NCI-H2227 (cell line): ENCODE results near the gene CCT2.
"Not testable (repeated sequence)": the region's sequence is repeated elsewhere in the genome, so short reads cannot be mapped to it uniquely, and the experiment has no call there.

Experiments
- DNase-seq: peaks from one replicate; lab custom pipeline; 2025; ENCODE audit not compliant: unreplicated experiment; lab: John Stamatoyannopoulos, UW

The CCT2 gene

DNA sequence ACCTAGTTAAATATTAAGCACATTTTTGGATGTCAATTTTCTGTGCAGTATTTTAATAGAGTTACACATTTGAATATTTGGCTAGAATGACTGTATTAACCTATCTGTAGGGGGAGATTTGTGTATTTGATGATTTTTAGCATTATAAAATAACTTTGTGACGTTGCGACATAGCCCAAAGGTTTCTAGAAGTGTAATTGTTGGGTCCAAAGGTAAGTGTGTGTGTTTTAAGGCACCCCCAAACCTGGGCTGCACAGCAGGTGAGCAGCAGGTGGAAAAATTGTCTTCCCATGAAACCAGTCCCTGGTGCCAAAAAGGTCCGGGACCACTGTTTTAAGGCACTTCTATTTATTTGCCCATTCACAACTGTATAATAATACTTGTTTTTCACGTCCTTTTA lies 3.3 kb downstream of the CCT2 start:
- no peak for DNase-seq

DNA sequence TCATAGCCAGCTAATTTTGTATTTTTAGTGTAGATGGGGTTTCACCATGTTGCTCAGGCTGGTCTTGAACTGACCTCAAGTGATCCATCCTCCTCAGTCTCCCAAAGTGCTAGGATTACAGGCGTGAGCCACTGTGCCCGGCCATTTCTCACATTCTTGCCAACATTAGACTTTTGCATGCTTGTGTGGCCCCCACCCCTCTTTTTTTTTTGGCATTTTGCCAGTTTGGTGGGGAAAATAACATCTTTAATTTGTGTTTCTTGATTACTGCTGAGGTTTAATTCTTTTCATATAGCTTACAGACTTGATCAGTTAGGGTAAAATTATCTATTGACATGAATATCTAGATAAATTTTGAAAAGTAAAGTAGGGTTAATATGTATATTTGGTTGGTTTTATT lies 3.8 kb downstream of the CCT2 start:
- no peak for DNase-seq

DNA sequence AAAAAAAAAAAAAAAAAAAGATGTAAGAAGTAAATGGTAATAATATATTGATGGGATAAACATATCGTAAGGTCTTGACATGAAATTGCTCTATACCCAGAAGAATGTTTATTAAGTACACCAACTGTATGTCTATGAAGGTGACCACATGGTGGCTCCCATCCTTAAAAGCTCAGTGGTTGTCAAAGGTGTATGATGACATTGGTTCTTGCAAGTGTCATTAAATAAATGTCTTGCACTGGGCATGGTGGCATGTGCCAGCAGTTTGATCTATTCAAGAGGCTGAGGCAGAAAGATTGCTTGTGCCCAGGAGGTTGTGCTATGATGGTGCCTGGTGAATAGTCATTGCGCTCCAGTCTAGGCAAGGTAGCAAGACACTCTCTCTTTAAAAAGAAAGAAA lies 10.4 kb downstream of the CCT2 start:
- no peak for DNase-seq

DNA sequence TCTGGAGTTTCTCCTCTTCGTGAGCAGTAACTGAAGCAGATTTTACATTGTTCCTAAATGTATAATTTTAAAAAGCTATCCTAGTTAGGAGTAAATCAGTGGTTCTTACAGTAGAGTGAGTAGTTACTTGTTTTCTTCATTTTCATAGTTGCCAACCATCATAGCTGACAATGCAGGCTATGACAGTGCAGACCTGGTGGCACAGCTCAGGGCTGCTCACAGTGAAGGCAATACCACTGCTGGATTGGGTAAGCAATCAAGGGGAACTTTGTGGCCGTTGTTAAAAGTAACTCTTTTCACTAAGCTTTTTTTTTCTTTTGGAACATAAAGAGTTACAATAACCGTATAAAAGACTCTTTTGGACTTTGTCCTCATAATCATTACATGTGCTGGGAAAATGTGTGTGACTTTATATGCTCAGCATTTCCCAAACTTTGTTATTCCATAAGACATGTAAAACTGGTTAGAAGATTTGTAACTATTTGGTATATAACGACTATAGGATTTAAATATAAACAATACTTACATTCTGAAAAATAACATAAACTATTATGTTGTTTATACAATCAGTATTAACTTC lies 13.0 kb downstream of the CCT2 start:
- no peak for DNase-seq

DNA sequence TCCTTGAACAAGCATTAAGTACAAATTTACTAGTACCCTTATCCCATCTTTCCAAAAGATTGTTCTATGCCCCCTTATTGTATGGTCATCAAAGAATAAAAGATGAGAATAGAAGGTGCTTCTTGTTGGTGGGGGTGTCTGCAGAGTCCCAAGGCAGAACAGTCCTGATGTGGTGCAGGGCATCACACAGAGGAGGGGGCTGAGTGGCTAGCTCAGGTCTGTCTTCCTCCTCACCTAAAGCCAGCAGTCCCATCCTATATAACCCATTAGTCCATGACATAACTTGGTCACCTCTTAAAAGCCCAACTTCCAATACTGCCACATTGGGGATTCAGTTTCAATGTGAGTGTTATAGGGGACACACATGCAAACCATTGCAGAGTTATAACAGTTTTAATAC lies 15.5 kb downstream of the CCT2 start:
- DNase-seq, result no peak

DNA sequence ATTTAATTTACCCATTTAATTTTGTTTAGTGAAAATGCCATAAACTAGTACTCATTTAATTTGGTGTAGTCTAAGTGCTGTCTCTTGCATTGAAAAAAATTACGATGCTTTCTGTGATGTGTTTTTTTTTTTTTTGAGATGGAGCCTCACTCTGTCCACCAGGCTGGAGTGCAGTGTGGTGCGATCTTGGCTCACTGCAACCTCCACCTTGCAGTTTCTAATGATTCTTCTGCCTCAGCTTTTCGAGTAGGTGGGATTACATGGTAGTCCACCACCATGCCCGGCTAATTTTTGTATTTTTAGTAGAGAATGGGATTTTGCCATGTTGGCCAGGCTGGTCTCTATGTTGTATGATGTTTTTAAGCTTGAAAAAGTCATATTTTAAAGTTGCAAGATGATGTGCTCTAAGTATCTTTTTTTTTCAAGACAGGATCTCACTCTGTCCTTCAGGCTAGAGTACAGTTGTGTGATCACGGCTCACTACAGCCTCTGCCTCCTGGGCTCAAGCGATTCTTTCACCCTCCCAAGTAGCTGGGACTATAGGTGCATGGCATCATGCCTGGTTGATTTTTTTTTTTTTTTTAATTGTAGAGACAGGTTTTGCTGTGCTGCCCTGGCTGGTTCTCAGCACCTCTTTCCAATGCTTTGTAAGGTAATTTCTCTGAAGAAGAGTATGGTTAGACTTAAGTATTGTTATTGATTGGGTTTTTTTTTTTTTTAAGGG lies 16.9 kb downstream of the CCT2 start:
- no peak for DNase-seq

DNA sequence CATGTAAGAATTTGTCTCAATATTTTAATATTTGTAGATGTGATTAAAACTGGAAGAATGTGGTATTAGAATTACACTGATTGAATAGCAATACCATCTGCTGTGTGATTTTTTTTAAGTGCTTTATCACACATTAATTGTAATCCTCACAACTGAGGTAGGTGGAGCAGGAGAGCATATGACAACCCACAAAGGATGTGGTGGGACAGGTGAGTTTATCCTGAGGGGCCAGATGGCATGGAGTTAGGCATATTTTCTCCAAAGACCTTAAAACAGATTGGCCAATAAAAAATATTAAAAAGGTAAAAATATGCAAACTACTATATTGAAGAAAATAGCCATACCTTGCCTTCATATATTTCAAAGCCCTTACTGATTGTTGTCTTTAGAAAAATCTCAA lies 17.7 kb downstream of the CCT2 start:
- DNase-seq, result no peak

DNA sequence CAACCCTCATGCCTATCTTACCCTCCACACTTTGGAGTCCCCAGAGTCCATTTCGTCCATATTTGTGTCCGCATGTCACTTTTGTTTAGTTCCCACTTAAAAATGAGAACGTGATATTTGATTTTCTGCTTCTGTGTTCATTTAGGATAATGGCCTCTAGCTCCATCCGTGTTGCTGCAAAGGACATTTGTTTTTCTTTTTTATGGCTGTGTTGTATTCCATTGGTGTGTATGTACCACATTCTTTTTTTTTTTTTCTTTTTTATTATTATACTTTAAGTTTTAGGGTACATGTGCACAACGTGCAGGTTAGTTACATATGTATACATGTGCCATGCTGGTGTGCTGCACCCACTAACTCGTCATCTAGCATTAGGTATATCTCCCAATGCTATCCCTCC lies 18.3 kb downstream of the CCT2 start:
- not testable (repeated sequence) for DNase-seq

DNA sequence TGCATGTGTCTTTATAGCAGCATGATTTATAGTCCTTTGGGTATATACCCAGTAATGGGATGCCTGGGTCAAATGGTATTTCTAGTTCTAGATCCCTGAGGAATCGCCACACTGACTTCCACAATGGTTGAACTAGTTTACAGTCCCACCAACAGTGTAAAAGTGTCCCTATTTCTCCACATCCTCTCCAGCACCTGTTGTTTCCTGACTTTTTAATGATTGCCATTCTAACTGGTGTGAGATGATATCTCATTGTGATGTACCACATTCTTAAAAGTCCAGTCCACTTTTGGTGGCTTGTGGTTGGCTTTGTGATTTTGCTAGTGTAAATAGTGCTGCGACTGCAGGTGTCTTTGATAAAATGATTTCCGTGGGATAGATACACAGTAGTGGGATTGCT lies 19.0 kb downstream of the CCT2 start:
- not testable (repeated sequence) for DNase-seq

DNA sequence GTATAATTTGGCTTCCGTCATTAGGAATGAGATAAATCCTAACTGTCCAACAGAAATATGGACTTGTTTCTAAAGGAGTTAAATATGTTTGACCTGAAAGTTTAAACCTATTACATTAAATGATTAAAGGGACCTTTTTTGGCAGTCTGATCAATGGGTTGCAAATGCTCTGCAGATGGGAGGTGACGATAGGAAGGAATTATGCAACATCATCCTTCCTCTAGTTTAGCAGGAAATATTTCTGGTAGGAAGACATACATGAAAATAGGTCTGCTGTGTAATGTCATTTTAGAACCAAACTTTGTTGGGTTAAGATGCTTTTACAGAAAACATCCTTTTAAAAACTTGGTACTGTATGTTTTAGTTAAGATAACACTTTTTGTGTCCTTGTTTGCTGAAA lies 22.9 kb downstream of the CCT2 start:
- DNase-seq, result no peak

DNA sequence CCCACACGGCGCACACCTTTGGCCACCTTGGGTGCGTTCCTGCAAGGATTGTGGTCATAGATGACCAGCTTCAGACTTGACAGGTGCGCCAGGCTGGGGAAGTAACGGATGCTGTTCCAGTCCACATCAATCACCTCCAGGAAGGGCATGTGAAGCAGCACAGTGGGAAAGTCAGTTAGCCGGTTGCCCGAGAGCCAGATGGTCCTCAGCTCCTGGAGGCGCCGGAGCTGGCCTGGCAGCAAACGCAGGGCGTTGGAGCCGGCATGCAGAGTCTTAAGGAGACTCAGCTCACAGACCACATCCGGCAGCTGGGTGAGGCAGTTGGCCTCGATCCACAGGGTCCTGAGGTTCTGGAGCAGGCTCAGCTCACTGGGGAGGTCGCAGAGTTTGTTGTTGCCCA lies 24.9 kb downstream of the CCT2 start:
- DNase-seq, result no peak

DNA sequence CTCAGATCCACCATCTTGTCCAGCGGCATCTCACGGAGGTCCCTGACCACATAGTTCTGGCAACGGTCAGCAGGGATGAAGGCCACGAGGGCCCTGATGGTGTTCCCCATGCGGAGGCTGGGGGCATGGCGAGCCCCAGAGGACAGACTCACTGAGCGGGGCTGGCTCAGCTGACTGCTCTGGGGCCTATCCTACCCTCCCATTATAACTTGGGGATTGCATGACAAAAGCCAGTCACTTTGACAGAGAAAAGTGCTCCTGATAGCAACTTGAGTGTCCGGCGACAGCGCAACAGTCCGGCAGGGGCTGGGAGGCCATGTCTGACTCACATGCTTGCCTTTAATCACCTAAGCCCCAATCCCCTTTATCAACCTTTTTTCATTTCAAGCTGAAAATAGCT lies 25.5 kb downstream of the CCT2 start, which contains the start of gene LRRC10:
Gene LRRC10, minus strand, starts transcription at position 179 of the 400 bp plus-strand sequence. Its CDS starts 69 bp downstream, at position 110.
- DNase-seq, result no peak

DNA sequence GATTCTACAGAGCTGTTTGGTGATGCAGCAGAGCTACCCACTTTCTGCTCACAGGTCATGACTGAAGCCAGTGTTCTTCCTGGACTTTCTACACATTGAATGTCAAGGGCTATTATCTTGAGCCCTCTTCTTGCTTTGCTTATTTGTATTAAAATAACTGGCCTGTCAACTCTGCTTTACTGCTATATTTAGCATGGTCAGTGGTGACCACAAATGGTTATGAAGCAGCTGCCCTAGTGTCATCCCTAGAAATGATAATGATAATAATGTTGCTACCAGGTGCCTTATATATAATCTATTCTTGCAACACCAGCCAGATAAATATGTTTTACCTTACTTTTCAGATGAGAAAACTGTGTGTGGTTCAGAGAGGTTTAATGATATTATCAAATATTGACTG lies 28.1 kb downstream of the CCT2 start:
- DNase-seq, result no peak

DNA sequence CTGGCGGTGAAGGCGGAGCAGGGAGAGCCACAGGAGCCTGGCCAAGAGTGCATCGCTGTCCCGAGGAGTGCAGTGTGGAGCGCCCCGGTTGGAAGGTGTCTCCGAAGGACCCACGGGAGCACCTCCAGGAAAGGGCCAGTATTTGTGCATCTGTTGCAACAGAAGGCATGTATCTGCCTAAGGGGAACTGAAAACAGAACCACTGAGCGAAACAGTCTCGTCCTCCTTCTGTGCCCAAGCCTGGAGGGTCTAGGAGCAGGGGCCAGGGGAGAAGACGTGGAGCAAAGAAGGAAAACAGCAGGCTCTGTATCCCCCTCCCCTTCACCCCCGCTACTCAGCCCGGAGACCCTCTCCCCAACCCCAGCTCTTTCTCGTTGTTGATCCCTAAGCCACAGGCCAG lies 30.8 kb downstream of the CCT2 start:
- DNase-seq, result no peak

DNA sequence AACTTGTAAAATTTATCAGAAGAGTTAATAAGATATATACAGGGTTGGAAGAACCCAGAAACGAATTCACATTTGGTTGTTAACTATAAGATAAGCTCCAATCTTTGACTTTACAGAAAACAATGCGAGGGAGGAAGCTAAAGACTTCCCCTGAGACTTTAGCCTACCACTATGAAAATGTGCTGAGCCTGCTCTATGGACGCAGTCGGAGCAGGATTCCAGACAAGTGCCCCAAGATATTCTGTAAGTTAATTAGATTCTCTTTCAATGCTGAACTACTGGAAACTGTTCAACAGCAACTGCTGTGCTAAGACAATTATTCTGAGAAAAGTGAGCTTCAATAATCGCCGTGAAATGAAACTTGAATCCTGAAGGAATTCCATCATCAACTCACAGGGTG lies 33.8 kb downstream of the CCT2 start:
- no peak for DNase-seq

DNA sequence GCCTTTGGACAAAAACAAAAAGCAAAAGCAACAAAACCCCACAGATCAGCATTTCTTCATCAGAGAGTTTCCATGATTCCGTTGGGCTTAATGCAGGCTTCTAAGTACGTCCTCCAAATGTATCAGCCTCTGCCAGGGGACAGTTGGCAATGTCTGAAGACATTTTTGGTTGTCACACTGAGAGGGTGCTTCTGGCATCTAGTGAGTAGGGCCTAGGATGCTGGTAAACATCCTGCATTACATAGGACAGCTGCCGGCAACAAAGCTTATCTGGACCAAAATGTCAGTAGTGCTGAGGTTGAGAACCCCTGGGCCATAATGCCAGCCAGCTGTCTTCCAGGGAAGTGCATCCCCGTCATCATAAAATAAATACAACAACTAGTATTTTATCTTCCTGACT lies 34.8 kb downstream of the CCT2 start:
- no peak for DNase-seq

DNA sequence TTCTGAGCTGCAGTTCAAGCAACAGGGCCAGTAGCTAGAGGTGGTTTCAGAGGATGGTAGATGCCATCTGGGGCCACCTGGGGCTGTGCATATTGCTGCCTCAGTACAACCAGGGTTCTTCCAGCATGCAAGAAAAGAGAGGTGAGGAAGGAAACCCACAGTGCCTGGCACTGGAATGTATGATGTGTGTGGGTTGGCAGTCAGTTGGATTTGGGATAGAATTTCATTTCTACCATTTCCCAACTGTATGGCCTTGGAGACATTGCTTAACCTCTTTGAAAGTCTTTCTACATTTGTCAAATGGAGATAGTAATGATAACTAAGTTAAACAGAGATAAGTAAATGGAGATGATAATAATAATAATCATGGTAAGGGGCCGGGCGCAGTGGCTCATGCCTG lies 35.7 kb downstream of the CCT2 start:
- no peak for DNase-seq

DNA sequence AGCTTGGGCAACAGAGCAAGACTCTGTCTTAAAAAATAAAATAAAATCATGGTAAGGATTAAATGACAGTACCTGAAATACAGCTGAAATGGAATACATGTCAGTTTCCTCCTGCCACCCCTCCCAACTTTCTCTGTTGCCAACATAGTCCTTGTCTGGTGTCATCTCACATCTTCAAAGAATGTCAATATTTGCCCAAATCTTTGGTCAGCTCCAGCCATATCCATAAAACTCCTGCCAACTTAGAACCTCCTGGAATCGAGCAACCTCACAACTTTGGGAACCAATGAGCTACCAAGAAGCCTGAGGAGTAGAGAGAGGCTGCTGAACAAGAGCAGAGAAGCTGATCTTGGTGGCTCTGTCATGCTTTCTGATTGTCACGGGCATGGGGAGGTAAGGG lies 36.3 kb downstream of the CCT2 start:
- no peak for DNase-seq

DNA sequence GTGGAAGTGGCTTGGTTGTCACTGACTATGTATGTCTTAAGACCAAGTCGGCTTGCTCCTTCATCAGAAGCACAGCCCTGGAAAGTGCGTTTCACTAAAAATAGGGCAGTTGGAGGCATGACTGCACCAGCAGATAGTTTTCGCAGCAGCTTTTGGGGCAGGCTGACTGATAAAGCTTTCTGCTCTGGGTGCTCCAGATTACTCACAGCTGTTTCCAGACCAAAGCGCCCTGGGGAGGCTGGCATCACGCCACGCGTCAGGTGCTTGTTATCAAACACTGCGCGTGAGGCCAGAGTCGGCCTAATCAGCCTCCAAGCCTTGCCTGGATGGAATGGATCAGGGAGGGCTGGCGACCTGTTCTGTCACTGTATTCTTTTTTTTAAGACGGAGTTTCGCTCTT lies 38.7 kb downstream of the CCT2 start:
- no peak for DNase-seq

DNA sequence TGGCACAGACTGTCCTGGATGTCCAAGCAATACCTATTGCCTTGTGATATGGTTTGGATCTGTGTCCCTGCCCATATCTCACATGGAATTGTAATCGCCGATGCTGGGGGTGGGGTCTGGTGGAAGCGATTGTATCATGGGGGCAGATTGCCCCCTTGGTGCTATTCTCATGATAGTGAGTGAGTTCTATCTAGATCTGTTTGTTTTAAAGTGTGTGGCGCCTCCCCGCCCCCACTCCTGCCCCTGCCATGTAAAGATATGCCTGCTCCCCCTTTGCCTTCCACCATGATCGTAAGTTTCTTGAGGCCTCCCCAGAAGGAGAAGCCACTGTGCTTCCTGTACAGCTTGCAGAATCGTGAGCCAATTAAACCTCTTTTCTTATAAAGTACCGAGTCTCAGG lies 42.2 kb downstream of the CCT2 start:
- DNase-seq, result no peak

DNA sequence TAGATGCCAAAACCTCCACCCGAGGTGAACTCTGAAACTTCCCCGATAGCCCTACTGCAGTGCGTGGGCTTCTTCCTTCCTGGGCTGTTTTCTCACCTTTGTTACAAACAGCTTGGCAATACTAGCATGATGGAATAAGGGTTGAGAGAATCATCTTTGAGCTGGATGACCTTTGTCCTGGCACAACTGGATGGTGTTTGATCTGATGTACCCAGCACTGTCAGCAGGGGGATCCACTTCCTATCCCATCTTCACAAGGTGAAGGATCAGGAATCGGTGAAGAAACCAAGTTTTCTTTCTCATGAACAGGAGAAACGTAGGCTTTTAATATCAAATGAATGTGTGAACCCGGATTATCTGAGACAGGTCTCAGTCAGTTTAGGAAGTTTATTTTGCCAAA lies 44.9 kb downstream of the CCT2 start:
- no peak for DNase-seq

DNA sequence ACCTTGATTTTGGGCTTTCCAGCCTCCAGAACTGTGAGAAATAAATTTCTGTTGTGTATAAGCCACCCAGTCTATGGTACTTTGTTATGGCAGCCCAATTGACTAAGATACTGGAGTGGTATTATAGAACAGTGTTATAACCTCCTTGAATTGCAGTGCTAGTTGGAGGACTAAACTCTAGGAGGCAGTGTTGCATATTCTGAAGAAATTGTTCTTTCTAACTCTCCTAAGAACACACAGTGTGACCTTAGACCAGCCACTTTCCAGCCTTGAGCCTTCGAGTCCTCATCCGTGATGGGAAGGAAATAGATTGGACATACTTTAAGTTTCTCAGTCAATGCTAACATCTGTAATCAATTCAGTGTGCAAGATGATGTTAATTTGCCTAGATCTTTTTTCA lies 47.8 kb downstream of the CCT2 start:
- no peak for DNase-seq

DNA sequence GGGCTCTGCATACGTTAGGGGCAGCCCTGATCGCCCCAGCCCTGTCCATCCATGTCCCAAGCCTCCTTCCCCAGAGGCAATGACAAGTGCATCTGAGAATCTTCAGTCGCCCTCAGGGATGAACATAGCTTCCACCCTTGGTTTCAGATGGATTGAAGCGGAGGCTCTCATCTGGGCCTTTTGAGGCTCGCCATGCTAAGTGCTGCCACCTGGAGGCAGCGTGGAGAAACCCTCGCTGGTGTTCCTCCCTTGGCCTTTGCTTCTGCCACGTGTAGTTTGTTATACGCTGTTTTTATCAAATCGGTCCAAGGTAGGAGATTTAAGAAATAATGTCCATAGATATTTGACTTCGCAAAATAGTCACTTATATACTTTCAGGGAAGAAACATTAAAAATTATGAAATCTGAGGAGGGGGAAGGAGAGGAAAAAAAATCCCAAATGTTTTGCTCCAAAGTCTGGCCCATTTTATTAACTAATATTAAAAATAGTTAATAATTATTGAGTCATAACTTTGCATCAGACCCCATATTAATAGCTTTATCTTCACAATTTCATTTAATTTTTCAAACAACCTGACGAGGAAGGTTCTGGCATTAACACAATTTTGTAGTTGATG lies 54.2 kb downstream of the CCT2 start:
- DNase-seq, result peak; percentile 56
